Subcutaneous adipose tissue (tissue), 4 donors: ENCODE data around the gene MAT2B. TPM values are rescaled to one million over a fixed set of nuclear protein-coding genes. Genes with fewer than 3 reads are reported as not detected.

Experiments
- total RNA-seq, 4 donors: library from RNA; depleted of rRNA; stranded (reverse); fragments of >200 nt; gene quantifications; one replicate each; pipeline ENCODE4 v1.1.0, GENCODE V29; 2016
- TF ChIP-seq, protein P1 (sequence below): fragments of 450-650 bp; IDR thresholded peaks from one replicate; pipeline ENCODE4 v1.5.1; 2016; ENCODE audit warnings: low read depth, mild to moderate bottlenecking, control low read depth, antibody characterized with exemption, moderate library complexity

The MAT2B gene
- 10 to 100 TPM; 38.8 to 73.6 (median 57.6) TPM for total RNA-seq

DNA sequence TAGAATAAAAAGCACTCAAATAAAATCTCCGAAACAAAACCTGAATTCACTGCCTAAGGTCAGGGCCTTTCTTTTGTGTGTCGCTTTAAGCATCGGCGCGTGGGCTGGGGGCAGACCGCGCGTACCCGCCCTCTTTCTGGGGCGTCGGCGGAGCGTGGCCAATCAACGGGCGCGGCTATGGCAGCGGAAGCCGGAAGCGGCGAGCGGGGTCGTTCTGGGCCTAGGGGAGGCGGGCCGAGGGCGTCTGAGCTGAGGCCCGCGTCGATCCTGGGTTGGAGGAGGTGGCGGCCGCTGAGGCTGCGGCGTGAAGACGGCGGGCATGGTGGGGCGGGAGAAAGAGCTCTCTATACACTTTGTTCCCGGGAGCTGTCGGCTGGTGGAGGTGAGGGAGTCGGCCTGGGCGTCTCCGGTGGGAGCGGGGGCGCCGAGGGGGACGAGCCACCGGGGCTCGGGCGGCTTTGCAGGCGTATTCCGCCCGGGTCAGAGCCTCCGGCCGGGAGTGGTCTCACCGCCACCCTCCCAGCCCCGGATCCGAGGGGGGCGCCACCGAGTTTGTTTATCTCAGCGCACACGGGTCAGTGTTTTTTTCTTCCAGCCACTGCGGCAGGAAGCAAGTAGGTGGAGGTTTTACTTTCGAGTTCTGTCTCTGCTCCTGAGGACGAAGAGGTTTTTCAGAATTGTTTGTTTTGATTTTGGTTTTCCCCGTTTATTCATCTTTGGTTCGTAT is at the start of gene MAT2B:
TSS of gene MAT2B (plus strand) at position 252 of the 727 bp plus-strand sequence. CDS start at position 320, 68 bp downstream.
- TF ChIP-seq, protein P1, sequence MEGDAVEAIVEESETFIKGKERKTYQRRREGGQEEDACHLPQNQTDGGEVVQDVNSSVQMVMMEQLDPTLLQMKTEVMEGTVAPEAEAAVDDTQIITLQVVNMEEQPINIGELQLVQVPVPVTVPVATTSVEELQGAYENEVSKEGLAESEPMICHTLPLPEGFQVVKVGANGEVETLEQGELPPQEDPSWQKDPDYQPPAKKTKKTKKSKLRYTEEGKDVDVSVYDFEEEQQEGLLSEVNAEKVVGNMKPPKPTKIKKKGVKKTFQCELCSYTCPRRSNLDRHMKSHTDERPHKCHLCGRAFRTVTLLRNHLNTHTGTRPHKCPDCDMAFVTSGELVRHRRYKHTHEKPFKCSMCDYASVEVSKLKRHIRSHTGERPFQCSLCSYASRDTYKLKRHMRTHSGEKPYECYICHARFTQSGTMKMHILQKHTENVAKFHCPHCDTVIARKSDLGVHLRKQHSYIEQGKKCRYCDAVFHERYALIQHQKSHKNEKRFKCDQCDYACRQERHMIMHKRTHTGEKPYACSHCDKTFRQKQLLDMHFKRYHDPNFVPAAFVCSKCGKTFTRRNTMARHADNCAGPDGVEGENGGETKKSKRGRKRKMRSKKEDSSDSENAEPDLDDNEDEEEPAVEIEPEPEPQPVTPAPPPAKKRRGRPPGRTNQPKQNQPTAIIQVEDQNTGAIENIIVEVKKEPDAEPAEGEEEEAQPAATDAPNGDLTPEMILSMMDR, result no peak

DNA sequence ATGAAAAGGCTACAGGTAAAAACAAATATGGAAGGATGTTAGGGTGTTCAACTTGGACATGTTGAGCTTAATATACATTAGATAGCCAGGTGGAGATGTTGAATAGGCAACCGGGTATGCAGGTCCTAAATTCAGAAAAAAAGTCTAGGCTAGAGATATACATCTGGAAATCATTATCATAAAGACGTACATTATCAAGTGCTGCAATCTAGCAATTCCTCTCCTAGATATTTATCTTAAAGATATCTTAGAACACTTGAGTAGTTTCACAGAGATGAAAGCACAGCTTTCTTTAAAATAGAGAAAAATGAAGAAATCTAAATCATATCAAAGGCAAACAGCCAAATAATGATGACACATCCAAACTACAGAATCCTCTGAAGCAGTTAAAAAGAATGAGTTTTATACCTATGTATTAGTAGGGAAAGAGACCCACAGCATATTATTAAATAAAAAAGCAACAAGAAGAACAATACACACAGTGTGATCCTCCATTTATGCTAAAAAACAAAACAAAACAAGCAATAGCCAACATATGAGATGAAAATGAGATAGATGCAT is 49.3 kb upstream of the MAT2B start:
- TF ChIP-seq, protein P1, result no peak

DNA sequence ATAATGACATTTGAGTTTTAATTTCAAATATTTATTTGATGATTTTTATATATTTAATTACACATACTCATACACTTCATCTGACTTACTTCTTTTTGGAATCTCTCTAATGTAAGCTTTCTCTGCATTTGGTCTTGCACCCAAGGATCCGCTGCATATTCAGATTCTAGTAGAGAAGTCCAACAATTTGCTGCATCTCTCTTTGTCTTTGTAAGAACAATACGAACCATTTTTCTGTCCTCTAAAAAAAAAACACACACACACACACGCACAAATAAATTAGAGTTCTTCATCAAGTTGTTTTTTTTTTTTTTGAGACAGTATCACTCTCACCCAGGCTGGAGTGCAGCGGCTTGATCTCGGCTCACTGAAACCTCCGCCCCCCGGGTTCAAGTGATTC is 48.6 kb upstream of the MAT2B start:
- TF ChIP-seq, protein P1, result no peak

DNA sequence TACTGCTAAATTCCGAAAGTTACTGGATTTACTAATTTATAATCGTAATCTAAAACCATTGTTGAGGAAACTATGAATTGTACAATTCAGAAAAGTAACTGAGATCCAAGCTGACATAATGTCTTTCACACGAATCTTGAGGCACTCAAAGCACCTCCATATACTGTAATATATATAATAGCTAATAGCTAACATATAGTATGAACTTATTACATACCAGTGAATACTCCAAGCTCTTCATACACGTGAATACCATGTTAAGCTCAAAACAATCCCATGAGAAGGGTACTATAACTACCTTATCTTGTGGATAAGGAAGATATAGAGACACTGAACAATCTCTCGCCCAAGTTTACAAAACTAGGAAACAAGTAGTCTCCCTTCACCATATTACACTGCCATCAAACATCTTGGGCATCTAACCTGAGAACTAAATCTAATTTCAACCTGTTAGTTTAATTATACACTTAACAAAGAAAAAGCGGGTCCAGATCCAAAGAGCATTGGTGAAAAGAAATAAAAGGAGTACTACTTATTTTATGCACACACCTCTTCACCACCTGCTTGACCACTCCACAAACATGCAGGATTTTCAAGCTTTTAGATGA is 46.5 kb upstream of the MAT2B start:
- TF ChIP-seq, protein P1, result no peak

DNA sequence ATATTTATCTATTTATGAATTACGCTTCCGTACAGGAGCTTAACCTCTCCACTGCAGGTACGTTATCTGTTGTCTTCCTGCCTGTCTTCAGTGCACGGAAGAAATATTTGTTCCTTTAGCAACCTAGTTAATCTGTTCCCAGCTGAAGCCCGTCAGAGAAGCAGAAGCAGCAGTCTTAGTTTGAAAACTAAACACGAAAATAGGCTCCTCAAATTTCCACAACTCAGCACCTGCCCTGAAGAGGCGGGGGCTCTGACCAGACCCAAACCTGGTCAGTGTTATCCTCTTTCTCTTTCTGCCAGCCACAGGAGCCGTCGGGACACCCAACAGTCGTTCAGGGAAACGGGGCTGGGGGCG is 46.0 kb upstream of the MAT2B start:
- TF ChIP-seq, protein P1, result no peak

DNA sequence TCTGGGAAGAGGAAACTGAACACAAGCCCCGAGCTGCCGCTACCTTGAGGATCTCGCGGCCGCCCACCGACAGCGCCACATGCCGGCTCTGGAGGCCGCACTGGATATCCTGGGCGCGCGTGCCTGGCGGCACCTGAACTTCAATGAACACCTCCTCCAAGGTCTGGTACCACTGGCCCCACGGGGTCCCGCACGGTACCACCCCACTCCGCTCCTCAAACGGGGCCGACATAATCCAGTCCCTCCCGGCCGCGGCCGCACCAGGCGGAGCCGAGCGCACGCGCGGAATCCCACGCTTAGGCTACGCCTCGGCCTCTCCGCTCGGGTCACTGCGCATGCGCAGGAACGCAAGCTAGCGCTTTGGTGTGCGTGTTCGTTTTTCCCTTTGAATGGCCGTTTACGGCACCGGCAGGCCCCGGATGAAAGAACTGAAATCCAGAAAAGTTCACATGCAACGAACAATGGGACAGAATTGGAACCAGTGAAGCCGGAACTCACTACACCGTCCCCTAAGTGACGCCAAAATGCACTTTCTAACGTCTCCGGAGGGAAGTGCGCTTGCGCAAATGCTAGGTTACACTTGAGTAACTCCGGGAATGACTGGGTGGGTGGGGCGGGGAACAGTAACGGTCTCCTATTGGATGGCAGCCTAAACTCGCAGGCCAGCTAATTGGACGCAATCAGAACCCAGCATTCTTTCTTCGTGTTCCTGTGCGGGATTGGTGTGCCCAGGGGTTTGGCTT is 45.4 kb upstream of the MAT2B start, which contains the start of gene NUDCD2:
TSS of gene NUDCD2 (minus strand) at position 284 of the 743 bp plus-strand sequence. CDS start at position 232, 52 bp downstream.
- TF ChIP-seq, protein P1, result no peak
